B cell (primary cell): ENCODE data around the gene ITPR2. TPM values are rescaled to one million over a fixed set of nuclear protein-coding genes. Genes with fewer than 3 reads are reported as not detected.

ENCODE experiments used
- ATAC-seq: fragments of 200-7000 bp; cut with Tn5 transposase; one replicate; pipeline ENCODE4 v1.10.0; 2021; ENCODE audit warnings: low read depth, mild to moderate bottlenecking, moderate number of reproducible peaks, moderate library complexity
- CTCF ChIA-PET: fragments of 350-600 bp; sonication (Branson Sonifier 250); formaldehyde crosslinking; loops from one replicate; lab custom pipeline; 2021; ENCODE audit warnings: antibody characterized with exemption, inconsistent platforms; lab: Charles Lee
- POLR2A ChIA-PET: fragments of 350-600 bp; sonication (Branson Sonifier 250); formaldehyde crosslinking; loops from one replicate; lab custom pipeline; 2021; ENCODE audit warnings: antibody characterized with exemption; lab: Charles Lee
- DNase-seq: peaks from one replicate; pipeline ENCODE4 v3.0.0; 2013
- H2AFZ ChIP-seq: 2 replicates; pipeline ENCODE4 v1.6.1; 2012; ENCODE audit warnings: mild to moderate bottlenecking, low read depth, low read length; ENCODE audit not compliant: insufficient read depth, poor library complexity, severe bottlenecking
- H3K27ac ChIP-seq, 2 donors: 1 replicate in 1 of 2; 2 replicates in 1 of 2; pipeline ENCODE4 v1.5.1; 2012 to 2013; ENCODE audit warnings: low read length in 2 of 2, mild to moderate bottlenecking in 2 of 2, moderate library complexity in 1 of 2
- H3K27me3 ChIP-seq, 4 experiments: fragments of 200-600 bp in 1 of 4; sonication (generic) in 1 of 4; replicated peaks in 1 of 4; 1 replicate in 2 of 4; 2 replicates in 2 of 4; pipeline versions ENCODE4 v1.6.1 to v1.7.0; 2013 to 2016; ENCODE audit warnings: low read length in 3 of 4, mild to moderate bottlenecking in 2 of 4, mixed read lengths in 1 of 4, moderate library complexity in 1 of 4; ENCODE audit not compliant: insufficient read depth in 4 of 4, control insufficient read depth in 3 of 4; ENCODE audit errors: control extremely low read depth in 1 of 4
- H3K36me3 ChIP-seq, 2 experiments: replicated peaks in 1 of 2; 1 replicate in 1 of 2; 2 replicates in 1 of 2; pipeline versions ENCODE4 v1.6.1 to v1.7.1; 2013; ENCODE audit warnings: low read length in 1 of 2; ENCODE audit not compliant: insufficient read depth in 2 of 2, control insufficient read depth in 1 of 2; ENCODE audit errors: control extremely low read depth in 1 of 2, extremely low read depth in 1 of 2
- H3K4me1 ChIP-seq, 2 donors: fragments of 200-600 bp in 1 of 2; sonication (generic) in 1 of 2; 1 replicate in 1 of 2; 2 replicates in 1 of 2; pipeline versions ENCODE4 v1.5.1 to v1.6.1; 2013 to 2017; ENCODE audit warnings: low read length in 2 of 2; ENCODE audit not compliant: control insufficient read depth in 2 of 2, insufficient read depth in 2 of 2
- H3K4me2 ChIP-seq: replicated peaks from 2 replicates; pipeline ENCODE3; 2012; ENCODE audit warnings: mild to moderate bottlenecking, low read depth, low read length; ENCODE audit not compliant: poor library complexity, severe bottlenecking
- H3K4me3 ChIP-seq, 5 experiments: fragments of 200-600 bp in 1 of 5; sonication (generic) in 1 of 5; 1 replicate in 3 of 5; 2 replicates in 2 of 5; pipeline versions ENCODE4 v1.5.1 to v1.7.0; 2011 to 2016; ENCODE audit warnings: low read length in 4 of 5, mild to moderate bottlenecking in 4 of 5, low read depth in 2 of 5, control low read depth in 1 of 5, moderate library complexity in 1 of 5; ENCODE audit not compliant: insufficient read depth in 1 of 5; ENCODE audit errors: control extremely low read depth in 1 of 5, extremely low read depth in 1 of 5
- H3K79me2 ChIP-seq: fragments of 200-600 bp; sonication (generic); one replicate; pipeline ENCODE4 v1.6.0; 2016; ENCODE audit warnings: low read length; ENCODE audit not compliant: control insufficient read depth, insufficient read depth
- H3K9ac ChIP-seq: fragments of 200-600 bp; sonication (generic); 2 replicates; pipeline ENCODE4 v1.6.1; 2017; ENCODE audit warnings: mild to moderate bottlenecking, low read length, moderate library complexity
- H3K9me3 ChIP-seq, 3 donors: one replicate each; pipeline versions ENCODE4 v1.6.1 to v1.7.1; 2013; ENCODE audit warnings: low read length in 2 of 3; ENCODE audit not compliant: control insufficient read depth in 2 of 3, insufficient read depth in 1 of 3; ENCODE audit errors: control extremely low read depth in 1 of 3
- H4K20me1 ChIP-seq: 2 replicates; pipeline ENCODE4 v1.6.0; 2012; ENCODE audit warnings: mild to moderate bottlenecking, low read length; ENCODE audit not compliant: insufficient read depth, control insufficient read depth, poor library complexity, severe bottlenecking
- H3K27ac Mint-ChIP-seq: one replicate; pipeline ENCODE4 v1.8.0; 2021; ENCODE audit warnings: mixed read lengths
- H3K27me3 Mint-ChIP-seq: one replicate; pipeline ENCODE4 v1.8.0; 2021; ENCODE audit warnings: mixed read lengths
- H3K4me1 Mint-ChIP-seq: one replicate; pipeline ENCODE4 v1.8.0; 2021; ENCODE audit warnings: mixed read lengths
- H3K4me3 Mint-ChIP-seq: one replicate; pipeline ENCODE4 v1.8.0; 2021; ENCODE audit warnings: mixed read lengths
- H3K9me3 Mint-ChIP-seq: one replicate; pipeline ENCODE4 v1.8.0; 2022; ENCODE audit warnings: mixed read lengths; ENCODE audit not compliant: insufficient read depth
- CTCF ChIP-seq: fragments of 200-600 bp; IDR thresholded peaks from one replicate; pipeline ENCODE4 v1.8.0; 2022; ENCODE audit warnings: antibody characterized with exemption, mild to moderate bottlenecking
- EZH2 ChIP-seq: IDR thresholded peaks from 2 replicates; pipeline ENCODE4 v1.6.1; 2012; ENCODE audit warnings: borderline replicate concordance, low read depth, mild to moderate bottlenecking, moderate library complexity, low read length; ENCODE audit not compliant: insufficient read depth, poor library complexity, severe bottlenecking
- WGBS: methylation state at CpG from one replicate; pipeline ENCODE4 v1.1.5; 2013; ENCODE audit warnings: missing lambda C conversion rate; ENCODE audit not compliant: insufficient coverage; 5-methylcytosine and 5-hydroxymethylcytosine counted together
- intact Hi-C: fragments of 100-400 bp; cut with micrococcal nuclease; formaldehyde crosslinking; loops from one replicate; pipeline ENCODE4 v1.10.0; 2022
- polyA plus RNA-seq: library from polyadenylated mRNA; depleted of rRNA; stranded (reverse); fragments of >200 nt; gene quantifications from 2 replicates; pipeline ENCODE4 v1.2.3, GENCODE V29; 2012
- total RNA-seq, 2 donors: library from RNA; stranded (reverse); fragments of 120-200 nt in 1 of 2; gene quantifications; 1 replicate in 1 of 2; 2 replicates in 1 of 2; pipeline versions ENCODE4 v1.2.3 to v1.2.4, GENCODE V29; 2013 to 2022

ITPR2 gene
- total and polyA plus RNA-seq, 2 donors (not counting 1 experiment from before 2014, with no cell fraction given): 4.3 to 113 TPM

DNA sequence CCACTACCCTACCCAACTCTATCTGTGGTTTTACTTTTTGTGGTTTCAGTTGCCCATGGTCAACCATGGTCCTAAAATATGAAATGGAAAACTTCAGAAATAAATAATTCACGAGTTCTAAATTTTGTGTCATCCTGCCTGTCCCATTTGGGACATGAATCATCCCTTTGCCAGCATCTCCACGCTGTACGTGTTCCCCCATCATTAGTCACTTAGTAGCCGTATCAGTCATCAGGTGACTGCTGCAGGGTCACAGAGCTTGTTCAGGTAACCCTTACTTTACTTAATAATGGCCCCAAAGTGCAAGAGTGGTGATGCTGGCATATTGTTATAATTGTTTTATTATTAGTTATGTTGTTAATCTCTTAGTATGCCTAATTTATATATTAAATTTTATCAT lies 209.9 kb downstream of the ITPR2 start:
- Histone ChIP-seq H3K4me2 (no peak overlapping the region), H3K9ac (no peak overlapping the region), H3K27ac (no peak overlapping the region), H3K36me3 (peaks cover 23 to 29% of the 10 kb centered on the region in 2 experiments), H4K20me1 (no peaks in the 10 kb centered on the region), H2AFZ (no peak overlapping the region), H3K9me3 (no peaks in the 10 kb centered on the region), H3K4me3 (no peak overlapping the region), H3K27me3 (no peaks in the 10 kb centered on the region), H3K4me1 (no peaks in the 10 kb centered on the region), H3K79me2 (no peaks in the 10 kb centered on the region)
- TF ChIP-seq EZH2: no peak
- no peak for TF ChIP-seq CTCF
- intact Hi-C loops: no loop called here
- ChIA-PET POLR2A (no interaction called here), CTCF (no interaction called here)
- H3K27ac Mint-ChIP-seq: no peak overlapping the region
- DNase-seq (no peak), ATAC-seq (no peak)
- H3K9me3 Mint-ChIP-seq: no peaks in the 10 kb centered on the region
- H3K4me1 Mint-ChIP-seq: no peaks in the 10 kb centered on the region
- WGBS: 100% methylated on average over 2 of the region's 4 CpGs
- H3K4me3 Mint-ChIP-seq: no peak overlapping the region
- no peaks in the 10 kb centered on the region for H3K27me3 Mint-ChIP-seq

DNA sequence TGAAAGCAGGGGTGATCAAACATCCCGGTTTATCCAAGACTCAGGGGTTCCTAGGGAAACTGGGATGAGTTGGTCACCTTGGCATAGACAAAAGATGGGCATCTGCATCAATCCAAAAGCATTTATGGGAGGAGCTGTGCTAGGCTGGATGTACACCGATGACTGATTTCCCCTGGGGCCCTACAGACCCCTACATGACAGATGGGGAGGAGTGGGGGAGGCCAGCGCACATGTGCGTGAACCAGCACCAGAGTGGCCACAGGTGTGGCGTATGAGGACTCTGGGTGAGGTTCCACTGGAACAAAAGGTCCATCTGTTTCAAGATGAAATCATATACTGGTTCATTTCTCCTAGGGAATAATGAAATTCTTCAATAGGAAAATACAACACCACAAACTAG lies 210.4 kb downstream of the ITPR2 start:
- Histone ChIP-seq H3K9me3 (no peaks in the 10 kb centered on the region), H3K36me3 (peaks cover 23 to 25% of the 10 kb centered on the region in 2 experiments), H3K9ac (no peak overlapping the region), H3K27me3 (no peaks in the 10 kb centered on the region), H3K79me2 (no peaks in the 10 kb centered on the region), H3K27ac (no peak overlapping the region), H3K4me1 (no peaks in the 10 kb centered on the region), H3K4me3 (no peak overlapping the region), H4K20me1 (no peaks in the 10 kb centered on the region), H2AFZ (no peak overlapping the region), H3K4me2 (no peak overlapping the region)
- CTCF ChIA-PET: no interaction called here
- DNase-seq (no peak), ATAC-seq (no peak)
- intact Hi-C loops: no loop called here
- no peaks in the 10 kb centered on the region for H3K9me3 Mint-ChIP-seq
- no peaks in the 10 kb centered on the region for H3K4me1 Mint-ChIP-seq
- TF ChIP-seq EZH2: no peak
- TF ChIP-seq CTCF: no peak
- POLR2A ChIA-PET: no interaction called here
- 100% methylated on average over 1 of the region's 5 CpGs for WGBS
- no peak overlapping the region for H3K4me3 Mint-ChIP-seq
- no peak overlapping the region for H3K27ac Mint-ChIP-seq
- no peaks in the 10 kb centered on the region for H3K27me3 Mint-ChIP-seq
